WTC11 (cell line): Measurements from ENCODE around the gene C1QB. TPM values are rescaled to one million over a fixed set of nuclear protein-coding genes. Genes with fewer than 3 reads are reported as not detected.

Experiments used
- ATAC-seq: fragments of 200-7000 bp; cut with Tn5 transposase; 2 replicates; pipeline ENCODE4 v1.10.0; 2021; ENCODE audit warnings: mild to moderate bottlenecking, moderate library complexity
- CTCF ChIA-PET: fragments of 300-600 bp; sonication (Branson Sonifier 250); formaldehyde crosslinking; loops from one replicate; lab custom pipeline; 2021; ENCODE audit warnings: antibody characterized with exemption; lab: Charles Lee
- POLR2A ChIA-PET: fragments of 350-600 bp; sonication (Branson Sonifier 250); formaldehyde crosslinking; loops from one replicate; lab custom pipeline; 2021; ENCODE audit warnings: antibody characterized with exemption; lab: Charles Lee
- DNase-seq: peaks from one replicate; pipeline ENCODE4 v3.0.0; 2021; ENCODE audit warnings: low spot score
- H3K27ac Mint-ChIP-seq: 2 replicates; pipeline ENCODE4 v1.8.0; 2021; ENCODE audit warnings: mixed read lengths
- H3K27me3 Mint-ChIP-seq: 2 replicates; pipeline ENCODE4 v1.8.0; 2021; ENCODE audit warnings: low read depth, mild to moderate bottlenecking, moderate library complexity, mixed read lengths
- H3K36me3 Mint-ChIP-seq: 2 replicates; pipeline ENCODE4 v1.8.0; 2021; ENCODE audit warnings: mixed read lengths
- H3K4me1 Mint-ChIP-seq: 2 replicates; pipeline ENCODE4 v1.8.0; 2022; ENCODE audit warnings: mixed read lengths
- H3K4me3 Mint-ChIP-seq: 2 replicates; pipeline ENCODE4 v1.8.0; 2021; ENCODE audit warnings: mild to moderate bottlenecking, moderate library complexity, mixed read lengths
- H3K9me3 Mint-ChIP-seq: 2 replicates; pipeline ENCODE4 v1.8.0; 2021; ENCODE audit warnings: mixed read lengths
- FOXP1 ChIP-seq: sonication (generic); formaldehyde crosslinking; IDR thresholded peaks from 2 replicates; pipeline ENCODE4 v1.8.0; 2022; ENCODE audit warnings: missing genetic modification reagents, mild to moderate bottlenecking, moderate library complexity, borderline replicate concordance
- IRF2 ChIP-seq: sonication (generic); formaldehyde crosslinking; IDR thresholded peaks from 2 replicates; pipeline ENCODE4 v1.8.0; 2022; ENCODE audit warnings: low read depth, missing genetic modification reagents, borderline replicate concordance
- MXD4 ChIP-seq: fragments of 250-450 bp; sonication (Bioruptor Pico); IDR thresholded peaks from 2 replicates; pipeline ENCODE4 v1.8.0; 2021; ENCODE audit warnings: mild to moderate bottlenecking, moderate library complexity, borderline replicate concordance
- RELA ChIP-seq: sonication (generic); formaldehyde crosslinking; IDR thresholded peaks from 2 replicates; pipeline ENCODE4 v1.8.1; 2022; ENCODE audit warnings: missing genetic modification reagents, mild to moderate bottlenecking, borderline replicate concordance
- ZNF219 ChIP-seq: sonication (generic); formaldehyde crosslinking; IDR thresholded peaks from 2 replicates; pipeline ENCODE4 v1.8.0; 2023; ENCODE audit warnings: missing genetic modification reagents, mild to moderate bottlenecking, borderline replicate concordance
- ZNF317 ChIP-seq: sonication (generic); formaldehyde crosslinking; IDR thresholded peaks from 2 replicates; pipeline ENCODE4 v1.8.1; 2023; ENCODE audit warnings: low read depth, mild to moderate bottlenecking, moderate library complexity, missing genetic modification reagents, borderline replicate concordance
- total RNA-seq: library from RNA; stranded (reverse); gene quantifications from 3 replicates; pipeline ENCODE4 v1.2.3, GENCODE V29; 2021
- TF ChIP-seq, protein P1 (sequence below): sonication (generic); formaldehyde crosslinking; IDR thresholded peaks from 2 replicates; pipeline ENCODE4 v1.8.0; 2022; ENCODE audit warnings: missing genetic modification reagents
- TF ChIP-seq, protein P2 (sequence below): sonication (generic); formaldehyde crosslinking; IDR thresholded peaks from 2 replicates; pipeline ENCODE4 v1.8.1; 2022; ENCODE audit warnings: low read depth, missing genetic modification reagents, borderline replicate concordance
- TF ChIP-seq, protein P3 (sequence below): sonication (generic); formaldehyde crosslinking; IDR thresholded peaks from 2 replicates; pipeline ENCODE4 v1.8.1; 2022; ENCODE audit warnings: mild to moderate bottlenecking, moderate library complexity, missing genetic modification reagents
- TF ChIP-seq, protein P4 (sequence below): fragments of 250-450 bp; sonication (Bioruptor Pico); IDR thresholded peaks from 2 replicates; pipeline ENCODE4 v1.9.0; 2021; ENCODE audit warnings: mild to moderate bottlenecking
- TF ChIP-seq, protein P5 (sequence below): fragments of 250-450 bp; sonication (Bioruptor Pico); IDR thresholded peaks from 2 replicates; pipeline ENCODE4 v1.8.0; 2021; ENCODE audit warnings: mild to moderate bottlenecking

C1QB gene
- total RNA-seq, 1 experiment from 2014 or later = 0.61 TPM

GRCh38 chr1:22687191-22687590 lies 34.2 kb downstream of the C1QB start:
- TF ChIP-seq ZNF219 (CRISPR knock-in tag) = no peak
- H3K4me1 Mint-ChIP-seq = peaks cover 6% of the 10 kb centered on the region
- H3K9me3 Mint-ChIP-seq = no peaks in the 10 kb centered on the region
- H3K36me3 Mint-ChIP-seq = no peaks in the 10 kb centered on the region
- no peaks in the 10 kb centered on the region for H3K27me3 Mint-ChIP-seq
- CTCF ChIA-PET = interaction anchor here (2.7 kb wide), 1 partner anchor 17 kb away, joined by 11 read pairs; no protein-coding TSS in a partner anchor
- no peak overlapping the region for H3K27ac Mint-ChIP-seq
- POLR2A ChIA-PET = no interaction called here
- no peak for DNase-seq
- ATAC-seq = no peak
- no peak overlapping the region for H3K4me3 Mint-ChIP-seq

DNA sequence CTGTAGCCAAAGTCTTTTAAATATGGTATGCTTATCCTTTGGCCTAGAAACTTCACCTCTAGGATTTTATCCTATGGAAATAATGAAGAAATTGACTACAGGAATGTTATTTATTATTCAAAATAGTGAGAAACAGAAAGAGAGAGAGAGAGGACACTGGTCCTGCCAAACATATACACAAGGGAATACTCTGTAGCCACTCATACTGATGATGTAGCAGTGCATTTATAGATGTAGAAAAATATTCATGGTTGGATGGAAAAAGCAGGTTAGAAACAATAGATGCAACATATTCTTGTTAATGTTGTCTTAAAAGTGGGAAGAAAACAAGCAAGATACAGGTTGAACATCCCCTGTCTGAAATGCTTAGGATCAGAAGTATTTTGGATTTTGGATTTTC lies 35.4 kb downstream of the C1QB start:
- DNase-seq = no peak
- POLR2A ChIA-PET = no interaction called here
- Mint-ChIP-seq H3K36me3 (no peaks in the 10 kb centered on the region), H3K4me3 (no peak overlapping the region), H3K27me3 (no peaks in the 10 kb centered on the region)
- no peak for TF ChIP-seq IRF2
- TF ChIP-seq, protein P1, sequence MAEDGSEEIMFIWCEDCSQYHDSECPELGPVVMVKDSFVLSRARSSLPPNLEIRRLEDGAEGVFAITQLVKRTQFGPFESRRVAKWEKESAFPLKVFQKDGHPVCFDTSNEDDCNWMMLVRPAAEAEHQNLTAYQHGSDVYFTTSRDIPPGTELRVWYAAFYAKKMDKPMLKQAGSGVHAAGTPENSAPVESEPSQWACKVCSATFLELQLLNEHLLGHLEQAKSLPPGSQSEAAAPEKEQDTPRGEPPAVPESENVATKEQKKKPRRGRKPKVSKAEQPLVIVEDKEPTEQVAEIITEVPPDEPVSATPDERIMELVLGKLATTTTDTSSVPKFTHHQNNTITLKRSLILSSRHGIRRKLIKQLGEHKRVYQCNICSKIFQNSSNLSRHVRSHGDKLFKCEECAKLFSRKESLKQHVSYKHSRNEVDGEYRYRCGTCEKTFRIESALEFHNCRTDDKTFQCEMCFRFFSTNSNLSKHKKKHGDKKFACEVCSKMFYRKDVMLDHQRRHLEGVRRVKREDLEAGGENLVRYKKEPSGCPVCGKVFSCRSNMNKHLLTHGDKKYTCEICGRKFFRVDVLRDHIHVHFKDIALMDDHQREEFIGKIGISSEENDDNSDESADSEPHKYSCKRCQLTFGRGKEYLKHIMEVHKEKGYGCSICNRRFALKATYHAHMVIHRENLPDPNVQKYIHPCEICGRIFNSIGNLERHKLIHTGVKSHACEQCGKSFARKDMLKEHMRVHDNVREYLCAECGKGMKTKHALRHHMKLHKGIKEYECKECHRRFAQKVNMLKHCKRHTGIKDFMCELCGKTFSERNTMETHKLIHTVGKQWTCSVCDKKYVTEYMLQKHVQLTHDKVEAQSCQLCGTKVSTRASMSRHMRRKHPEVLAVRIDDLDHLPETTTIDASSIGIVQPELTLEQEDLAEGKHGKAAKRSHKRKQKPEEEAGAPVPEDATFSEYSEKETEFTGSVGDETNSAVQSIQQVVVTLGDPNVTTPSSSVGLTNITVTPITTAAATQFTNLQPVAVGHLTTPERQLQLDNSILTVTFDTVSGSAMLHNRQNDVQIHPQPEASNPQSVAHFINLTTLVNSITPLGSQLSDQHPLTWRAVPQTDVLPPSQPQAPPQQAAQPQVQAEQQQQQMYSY (CRISPR knock-in tag) = no peak
- no peak for TF ChIP-seq MXD4 (CRISPR knock-in tag)
- TF ChIP-seq FOXP1 (CRISPR knock-in tag) = no peak
- no peak for TF ChIP-seq RELA (CRISPR knock-in tag)
- TF ChIP-seq, protein P2, sequence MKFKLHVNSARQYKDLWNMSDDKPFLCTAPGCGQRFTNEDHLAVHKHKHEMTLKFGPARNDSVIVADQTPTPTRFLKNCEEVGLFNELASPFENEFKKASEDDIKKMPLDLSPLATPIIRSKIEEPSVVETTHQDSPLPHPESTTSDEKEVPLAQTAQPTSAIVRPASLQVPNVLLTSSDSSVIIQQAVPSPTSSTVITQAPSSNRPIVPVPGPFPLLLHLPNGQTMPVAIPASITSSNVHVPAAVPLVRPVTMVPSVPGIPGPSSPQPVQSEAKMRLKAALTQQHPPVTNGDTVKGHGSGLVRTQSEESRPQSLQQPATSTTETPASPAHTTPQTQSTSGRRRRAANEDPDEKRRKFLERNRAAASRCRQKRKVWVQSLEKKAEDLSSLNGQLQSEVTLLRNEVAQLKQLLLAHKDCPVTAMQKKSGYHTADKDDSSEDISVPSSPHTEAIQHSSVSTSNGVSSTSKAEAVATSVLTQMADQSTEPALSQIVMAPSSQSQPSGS (CRISPR knock-in tag) = no peak
- TF ChIP-seq, protein P3, sequence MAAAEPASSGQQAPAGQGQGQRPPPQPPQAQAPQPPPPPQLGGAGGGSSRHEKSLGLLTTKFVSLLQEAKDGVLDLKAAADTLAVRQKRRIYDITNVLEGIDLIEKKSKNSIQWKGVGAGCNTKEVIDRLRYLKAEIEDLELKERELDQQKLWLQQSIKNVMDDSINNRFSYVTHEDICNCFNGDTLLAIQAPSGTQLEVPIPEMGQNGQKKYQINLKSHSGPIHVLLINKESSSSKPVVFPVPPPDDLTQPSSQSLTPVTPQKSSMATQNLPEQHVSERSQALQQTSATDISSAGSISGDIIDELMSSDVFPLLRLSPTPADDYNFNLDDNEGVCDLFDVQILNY (CRISPR knock-in tag) = no peak
- TF ChIP-seq, protein P4, sequence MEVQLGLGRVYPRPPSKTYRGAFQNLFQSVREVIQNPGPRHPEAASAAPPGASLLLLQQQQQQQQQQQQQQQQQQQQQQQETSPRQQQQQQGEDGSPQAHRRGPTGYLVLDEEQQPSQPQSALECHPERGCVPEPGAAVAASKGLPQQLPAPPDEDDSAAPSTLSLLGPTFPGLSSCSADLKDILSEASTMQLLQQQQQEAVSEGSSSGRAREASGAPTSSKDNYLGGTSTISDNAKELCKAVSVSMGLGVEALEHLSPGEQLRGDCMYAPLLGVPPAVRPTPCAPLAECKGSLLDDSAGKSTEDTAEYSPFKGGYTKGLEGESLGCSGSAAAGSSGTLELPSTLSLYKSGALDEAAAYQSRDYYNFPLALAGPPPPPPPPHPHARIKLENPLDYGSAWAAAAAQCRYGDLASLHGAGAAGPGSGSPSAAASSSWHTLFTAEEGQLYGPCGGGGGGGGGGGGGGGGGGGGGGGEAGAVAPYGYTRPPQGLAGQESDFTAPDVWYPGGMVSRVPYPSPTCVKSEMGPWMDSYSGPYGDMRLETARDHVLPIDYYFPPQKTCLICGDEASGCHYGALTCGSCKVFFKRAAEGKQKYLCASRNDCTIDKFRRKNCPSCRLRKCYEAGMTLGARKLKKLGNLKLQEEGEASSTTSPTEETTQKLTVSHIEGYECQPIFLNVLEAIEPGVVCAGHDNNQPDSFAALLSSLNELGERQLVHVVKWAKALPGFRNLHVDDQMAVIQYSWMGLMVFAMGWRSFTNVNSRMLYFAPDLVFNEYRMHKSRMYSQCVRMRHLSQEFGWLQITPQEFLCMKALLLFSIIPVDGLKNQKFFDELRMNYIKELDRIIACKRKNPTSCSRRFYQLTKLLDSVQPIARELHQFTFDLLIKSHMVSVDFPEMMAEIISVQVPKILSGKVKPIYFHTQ (CRISPR knock-in tag) = no peak
- TF ChIP-seq, protein P5, sequence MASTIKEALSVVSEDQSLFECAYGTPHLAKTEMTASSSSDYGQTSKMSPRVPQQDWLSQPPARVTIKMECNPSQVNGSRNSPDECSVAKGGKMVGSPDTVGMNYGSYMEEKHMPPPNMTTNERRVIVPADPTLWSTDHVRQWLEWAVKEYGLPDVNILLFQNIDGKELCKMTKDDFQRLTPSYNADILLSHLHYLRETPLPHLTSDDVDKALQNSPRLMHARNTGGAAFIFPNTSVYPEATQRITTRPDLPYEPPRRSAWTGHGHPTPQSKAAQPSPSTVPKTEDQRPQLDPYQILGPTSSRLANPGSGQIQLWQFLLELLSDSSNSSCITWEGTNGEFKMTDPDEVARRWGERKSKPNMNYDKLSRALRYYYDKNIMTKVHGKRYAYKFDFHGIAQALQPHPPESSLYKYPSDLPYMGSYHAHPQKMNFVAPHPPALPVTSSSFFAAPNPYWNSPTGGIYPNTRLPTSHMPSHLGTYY (CRISPR knock-in tag) = no peak
- no peak for TF ChIP-seq ZNF317 (CRISPR knock-in tag)
- TF ChIP-seq, all 79 proteins: peak for 0
- CTCF ChIA-PET = interaction anchor here (0.9 to 2.7 kb wide), 2 partner anchors 16 to 161 kb away, joined by 3 to 11 read pairs; no protein-coding TSS in a partner anchor
- H3K9me3 Mint-ChIP-seq = no peaks in the 10 kb centered on the region
- no peak overlapping the region for H3K27ac Mint-ChIP-seq
- ATAC-seq = no peak
- peaks cover 6% of the 10 kb centered on the region for H3K4me1 Mint-ChIP-seq
